Heart right ventricle (tissue), 16 donors: ENCODE results near the gene DNPH1. TPM values are rescaled to one million over a fixed set of nuclear protein-coding genes. Genes with fewer than 3 reads are reported as not detected.

Source experiments
- ATAC-seq, 8 donors: fragments of 200-7000 bp; cut with Tn5 transposase; one replicate each; pipeline ENCODE4 v1.9.1; 2020; ENCODE audit warnings: mild to moderate bottlenecking in 8 of 8, moderate library complexity in 8 of 8, moderate number of reproducible peaks in 1 of 8
- DNase-seq, 2 donors: peaks; one replicate each; pipeline ENCODE4 v3.0.0-alpha.2; 2020
- H3K27ac ChIP-seq, 10 donors: fragments of 200-600 bp; sonication (generic) in 2 of 10; one replicate each; pipeline versions ENCODE4 v1.5.0 to v1.8.0; 2020 to 2022; ENCODE audit warnings: mild to moderate bottlenecking in 3 of 10
- H3K27me3 ChIP-seq, 7 donors: fragments of 200-600 bp; one replicate each; pipeline ENCODE4 v1.8.0; 2021 to 2022; ENCODE audit warnings: mild to moderate bottlenecking in 2 of 7
- H3K36me3 ChIP-seq, 9 donors: fragments of 200-600 bp; sonication (generic) in 1 of 9; one replicate each; pipeline versions ENCODE4 v1.5.0 to v1.8.0; 2020 to 2022; ENCODE audit warnings: mild to moderate bottlenecking in 2 of 9
- H3K4me1 ChIP-seq, 9 donors: fragments of 200-600 bp; sonication (generic) in 1 of 9; one replicate each; pipeline versions ENCODE4 v1.5.0 to v1.8.0; 2020 to 2022; ENCODE audit warnings: mild to moderate bottlenecking in 4 of 9
- H3K4me3 ChIP-seq, 10 donors: fragments of 200-600 bp; sonication (generic) in 2 of 10; one replicate each; pipeline versions ENCODE4 v1.5.0 to v1.8.0; 2020 to 2022; ENCODE audit warnings: mild to moderate bottlenecking in 7 of 10, moderate library complexity in 2 of 10
- H3K9me3 ChIP-seq, 11 donors: fragments of 200-600 bp in 10 of 11; sonication (generic) in 2 of 11; one replicate each; pipeline versions ENCODE4 v1.5.0 to v1.8.0; 2013 to 2022; ENCODE audit warnings: mild to moderate bottlenecking in 2 of 11, control low read depth in 1 of 11, moderate library complexity in 1 of 11
- CTCF ChIP-seq, 9 donors: fragments of 200-600 bp; sonication (generic) in 2 of 9; IDR thresholded peaks; one replicate each; pipeline versions ENCODE4 v1.5.0 to v1.8.0; 2021 to 2022; ENCODE audit warnings: antibody characterized with exemption in 9 of 9, mild to moderate bottlenecking in 5 of 9, moderate library complexity in 1 of 9
- WGBS, 2 donors: extraction: QIAGEN DNeasy Blood & Tissue Kit; methylation state at CpG; one replicate each; pipeline ENCODE4 v1.1.7; 2013; ENCODE audit warnings: inconsistent platforms in 1 of 2; 5-methylcytosine and 5-hydroxymethylcytosine counted together
- intact Hi-C, 10 donors: fragments of 100-400 bp; cut with DNase I; formaldehyde crosslinking; loops; one replicate each; pipeline versions ENCODE4 v1.11.1 to v1.14.2; 2022
- polyA plus RNA-seq, 2 donors: library from polyadenylated mRNA; stranded (reverse); fragments of 200-250 nt; gene quantifications; one replicate each; pipeline ENCODE4 v1.2.3, GENCODE V29; 2013
- total RNA-seq, 10 donors: library from RNA; stranded (reverse); fragmentation: NEBNext Ultra II Directional in 3 of 10; extraction: Animal tissue kit (Norgen Biotek cat#: 25700) in 3 of 10; gene quantifications; one replicate each; pipeline versions ENCODE4 v1.2.1 to v1.2.4, GENCODE V29; 2021 to 2023
- donor health status: Arrhythmogenic right ventricular cardiomyopathy.
- donor health status: ischemic (EF 13 %, LVEDD 7.1; RV severe dilation, severe dysfunction).
- donor health status: healthy with polysubstance abuse.
- donor health status: DM: no; HTN: yes; CAD: no.
- donor health status: DM: no; HTN: no; CAD: no.
- donor health status: ischemic (EF 25% LVEDD 6.9; RV normal size, moderate dysfunction).
- donor health status: ischemic (EF 25% LVEDD 5.7; RV mildly dilated, moderate dysfunction).
- donor health status: healthy.
- donor health status: DM: yes; HTN: yes; CAD: no.
- donor health status: Ischemic cardiomyopathy.
- donor health status: ischemic (EF 35%, LVEDD 5.7; RV mildly dilated, moderate dysfunction).
- donor health status: nonischemic (EF 11% LVEDD 7.7; RV severe dilation, severe dysfunction).
- donor health status: DM: yes; HTN: yes; CAD: no.
- donor health status: PGD.
- donor health status: ischemic (EF 29% LVEDD 5.4; RV normal size, mild dysfunction).
- donor health status: nonischemic (EF 23%, LVEDD 6.1; RV moderate dilation, normal function).

DNPH1 gene
- total and polyA plus RNA-seq, 12 donors: 16.0 to 51.3 (median 26.2) TPM

DNA sequence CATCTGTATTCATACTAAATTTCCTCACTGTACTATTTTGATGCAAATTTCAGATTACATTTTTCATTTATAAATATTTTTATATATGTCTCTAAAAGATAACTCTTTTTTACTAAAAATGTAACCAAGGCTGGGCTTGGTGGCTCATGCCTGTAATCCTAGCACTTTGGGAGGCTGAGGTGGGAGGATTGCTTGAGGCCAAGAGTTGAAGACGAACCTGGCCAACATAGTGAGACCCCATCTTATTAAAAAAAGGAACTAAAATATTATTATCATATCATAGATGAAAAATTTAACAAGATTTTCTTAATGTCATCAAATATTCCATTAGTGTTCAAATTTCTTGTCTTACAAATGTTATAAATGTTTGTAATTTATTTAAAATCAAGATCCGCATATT, 6.6 kb upstream of the DNPH1 start:
- 73 to 89% methylated on average over 2 of the region's 2 CpGs for WGBS, 2 donors
- H3K9me3 ChIP-seq: peaks cover 0 to 6% (median 0%) of the 10 kb centered on the region in 11 donors

DNA sequence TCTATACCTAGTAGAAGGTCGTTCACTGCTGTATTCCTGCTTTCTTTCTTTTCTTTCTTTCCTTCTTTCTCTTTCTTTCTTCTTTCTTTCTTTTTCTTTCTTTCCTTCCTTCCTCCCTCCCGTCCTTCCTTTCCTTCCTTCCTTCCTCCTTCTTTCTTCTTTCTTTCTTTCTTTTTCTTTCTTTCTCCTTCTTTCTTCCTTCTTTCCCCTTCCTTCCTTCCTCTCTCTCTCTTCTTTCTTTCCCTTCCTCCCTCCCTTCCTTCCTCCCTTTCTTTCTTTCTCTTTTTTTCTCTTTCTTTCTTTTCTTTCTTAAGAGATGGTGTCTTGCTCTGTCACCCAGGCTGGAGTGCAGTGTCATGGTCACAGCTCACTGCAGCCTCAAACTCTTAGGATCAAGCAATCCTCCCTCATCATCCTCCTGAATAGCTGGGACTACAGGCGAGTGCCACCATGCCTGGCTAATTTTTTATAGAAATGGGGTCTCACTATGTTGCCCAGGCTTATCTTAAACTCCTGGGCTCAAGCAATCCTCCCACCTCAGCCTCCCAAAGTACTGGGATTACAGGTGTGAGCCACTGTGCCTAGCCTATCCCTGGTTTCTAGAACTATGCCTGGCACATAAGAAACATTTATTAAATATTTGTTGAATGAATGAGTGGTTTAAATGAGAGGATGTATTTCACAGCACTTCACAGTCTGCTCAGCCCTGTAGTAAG, 2.6 kb upstream of the DNPH1 start:
- no peaks in the 10 kb centered on the region for H3K9me3 ChIP-seq
- peaks cover 0 to 25% (median 3%) of the 10 kb centered on the region in 7 donors for H3K27me3 ChIP-seq
- WGBS, 2 donors: 66 to 71% methylated on average over 3 of the region's 3 CpGs
- ATAC-seq (no peak), DNase-seq (no peak)
- intact Hi-C loops: no loop called here
- no peak overlapping the region for H3K27ac ChIP-seq
- no peak overlapping the region for H3K4me3 ChIP-seq
- H3K4me1 ChIP-seq: peaks cover 0 to 17% (median 7%) of the 10 kb centered on the region in 9 donors
- TF ChIP-seq CTCF (IDR thresholded peaks at IDR 0.05): no peak
- H3K36me3 ChIP-seq: no peaks in the 10 kb centered on the region

More for the DNA sequence above, 6.6 kb upstream of the DNPH1 start:
- no peak for TF ChIP-seq CTCF (IDR thresholded peaks at IDR 0.05)
- Histone ChIP-seq H3K4me1 (no peaks in the 10 kb centered on the region), H3K36me3 (no peaks in the 10 kb centered on the region), H3K4me3 (no peak overlapping the region), H3K27ac (no peak overlapping the region), H3K27me3 (peaks cover 0 to 57% (median 34%) of the 10 kb centered on the region in 7 donors)
- no peak for DNase-seq
- intact Hi-C loops: no loop called here
- ATAC-seq: no peak

DNA sequence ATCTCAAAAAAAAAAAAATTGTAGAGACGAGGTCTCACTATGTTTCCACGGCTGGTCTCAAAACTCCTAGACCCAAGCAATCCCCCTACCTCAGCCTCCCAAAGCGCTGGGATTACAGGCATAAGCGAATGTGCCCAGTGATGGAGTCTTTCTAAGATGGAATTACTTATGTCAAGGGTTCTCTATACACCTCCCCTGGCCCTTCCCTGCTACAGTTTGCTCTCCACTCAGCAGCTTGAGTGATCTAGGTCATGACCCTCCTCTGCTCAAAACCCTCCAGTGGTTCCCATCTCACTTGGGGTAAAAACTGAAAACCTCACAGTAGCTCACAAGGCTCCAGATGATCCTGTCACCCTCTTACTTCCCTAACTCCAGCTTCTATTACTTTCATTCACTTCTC, 1.8 kb upstream of the DNPH1 start:
- Histone ChIP-seq H3K27me3 (peaks cover 0 to 17% (median 0%) of the 10 kb centered on the region in 7 donors), H3K4me1 (peaks cover 0 to 17% (median 7%) of the 10 kb centered on the region in 9 donors), H3K4me3 (no peak overlapping the region), H3K27ac (no peak overlapping the region), H3K36me3 (no peaks in the 10 kb centered on the region), H3K9me3 (no peaks in the 10 kb centered on the region)
- TF ChIP-seq CTCF (IDR thresholded peaks at IDR 0.05): no peak
- ATAC-seq: no peak
- WGBS, 2 donors: 90% methylated on average over 4 of the region's 4 CpGs
- DNase-seq: no peak
- intact Hi-C loops: no loop called here

DNA sequence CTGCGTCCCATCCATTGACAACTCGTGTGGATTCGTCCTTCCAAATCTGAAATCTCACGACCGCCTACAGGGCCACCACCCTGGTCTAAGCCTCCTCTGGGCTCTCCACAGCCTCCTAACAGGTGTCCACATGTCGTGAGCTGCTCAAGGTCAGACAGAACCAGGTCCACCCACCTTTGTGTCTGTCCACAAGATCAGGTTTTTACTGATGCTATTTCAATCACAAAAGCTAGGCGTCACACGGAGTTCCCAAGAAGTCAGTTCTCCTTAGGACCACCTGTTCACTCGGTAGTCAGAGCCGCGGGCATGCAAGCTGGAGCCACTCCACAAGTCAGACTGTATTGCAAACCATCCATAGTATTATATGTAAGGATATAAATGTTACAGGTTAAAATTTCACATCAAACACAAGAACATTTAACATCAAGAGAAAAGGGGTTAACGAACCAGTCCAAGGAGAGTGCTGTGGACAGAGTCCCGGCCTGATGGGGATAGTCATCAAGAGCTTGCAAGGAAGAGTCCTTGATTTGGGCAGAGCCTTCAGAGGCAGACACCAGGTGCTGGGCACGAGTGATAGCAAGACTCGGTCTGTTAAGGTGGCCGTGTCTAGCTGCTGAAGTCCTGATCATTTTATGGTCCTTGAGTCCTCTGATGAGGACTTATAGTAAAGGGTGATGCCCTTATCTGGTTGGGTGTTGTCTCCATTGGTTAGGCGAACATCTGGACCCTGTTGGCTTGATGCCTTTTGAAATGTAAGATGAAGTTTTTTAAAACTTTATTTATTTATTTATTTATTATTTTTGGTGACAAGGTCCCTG, 731 bp upstream of the DNPH1 start:
- Histone ChIP-seq H3K4me3 (peak overlapping the region in 8 of 10 donors; percentile 56 to 74 (median 63)), H3K4me1 (peaks cover 0 to 19% (median 7%) of the 10 kb centered on the region in 9 donors), H3K9me3 (no peaks in the 10 kb centered on the region), H3K27ac (no peak overlapping the region), H3K36me3 (peaks cover 0 to 8% (median 0%) of the 10 kb centered on the region in 9 donors), H3K27me3 (peaks cover 0 to 12% (median 0%) of the 10 kb centered on the region in 7 donors)
- WGBS, 2 donors: 79 to 80% methylated on average over 17 of the region's 17 CpGs
- intact Hi-C loops: no loop called here
- ATAC-seq (peak in 2 of 8 donors; percentile 2 to 7), DNase-seq (no peak)
- TF ChIP-seq CTCF (IDR thresholded peaks at IDR 0.05): no peak
